HT-29 (cell line): ENCODE data around the gene LIMA1. TPM values are rescaled to one million over a fixed set of nuclear protein-coding genes. Genes with fewer than 3 reads are reported as not detected.
"Not testable (repeated sequence)": the region's sequence is repeated elsewhere in the genome, so short reads cannot be mapped to it uniquely, and the experiment has no call there.

Experiments used
- DNase-seq: peaks from one replicate; pipeline ENCODE4 v3.0.0-alpha.2; 2015; ENCODE audit warnings: low spot score
- total RNA-seq: library from RNA; depleted of rRNA; stranded (reverse); fragments of >200 nt; shearing (Covaris generic); gene quantifications from 2 replicates; pipeline ENCODE4 v1.2.3, GENCODE V29; 2014

LIMA1 gene
- total RNA-seq, 1 experiment from 2014 or later: 81.4 TPM

DNA sequence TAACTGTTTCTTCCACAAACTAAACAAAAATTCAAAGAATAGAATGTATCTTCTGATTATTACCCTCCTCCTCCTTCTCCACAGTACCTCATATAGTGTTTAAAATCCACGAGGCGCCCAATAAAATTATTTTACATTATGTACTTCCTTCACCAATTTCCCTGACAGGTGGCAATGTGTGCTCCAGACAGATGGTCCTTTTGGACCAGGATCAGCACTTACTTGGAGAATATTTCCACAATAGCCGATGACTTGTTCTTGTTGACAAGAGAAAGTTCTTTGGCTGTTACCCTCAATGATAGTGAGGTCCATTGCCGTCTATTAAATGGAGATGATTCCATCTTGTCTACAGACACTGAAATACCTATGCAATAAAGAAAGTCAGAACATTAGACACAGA lies 34.9 kb downstream of the LIMA1 start:
- DNase-seq: no peak

DNA sequence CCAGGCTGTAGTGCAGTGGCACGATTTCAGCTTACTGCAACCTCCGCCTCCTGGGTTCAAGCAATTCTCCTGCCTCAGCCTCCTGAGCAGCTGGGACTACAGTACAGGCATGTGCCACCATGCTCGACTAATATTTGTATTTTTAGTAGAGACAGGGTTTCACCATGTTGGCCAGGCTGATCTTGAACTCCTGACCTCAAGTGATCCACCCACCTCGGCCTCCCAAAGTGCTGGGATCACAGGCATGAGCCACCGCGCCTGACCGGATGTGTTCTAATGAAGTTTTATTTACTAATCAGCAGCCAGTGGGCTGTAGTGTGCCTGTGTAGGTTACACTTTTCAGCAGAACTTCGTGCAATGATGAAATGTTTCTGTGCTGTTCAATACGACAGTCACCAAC lies 35.7 kb downstream of the LIMA1 start:
- DNase-seq: not testable (repeated sequence)

DNA sequence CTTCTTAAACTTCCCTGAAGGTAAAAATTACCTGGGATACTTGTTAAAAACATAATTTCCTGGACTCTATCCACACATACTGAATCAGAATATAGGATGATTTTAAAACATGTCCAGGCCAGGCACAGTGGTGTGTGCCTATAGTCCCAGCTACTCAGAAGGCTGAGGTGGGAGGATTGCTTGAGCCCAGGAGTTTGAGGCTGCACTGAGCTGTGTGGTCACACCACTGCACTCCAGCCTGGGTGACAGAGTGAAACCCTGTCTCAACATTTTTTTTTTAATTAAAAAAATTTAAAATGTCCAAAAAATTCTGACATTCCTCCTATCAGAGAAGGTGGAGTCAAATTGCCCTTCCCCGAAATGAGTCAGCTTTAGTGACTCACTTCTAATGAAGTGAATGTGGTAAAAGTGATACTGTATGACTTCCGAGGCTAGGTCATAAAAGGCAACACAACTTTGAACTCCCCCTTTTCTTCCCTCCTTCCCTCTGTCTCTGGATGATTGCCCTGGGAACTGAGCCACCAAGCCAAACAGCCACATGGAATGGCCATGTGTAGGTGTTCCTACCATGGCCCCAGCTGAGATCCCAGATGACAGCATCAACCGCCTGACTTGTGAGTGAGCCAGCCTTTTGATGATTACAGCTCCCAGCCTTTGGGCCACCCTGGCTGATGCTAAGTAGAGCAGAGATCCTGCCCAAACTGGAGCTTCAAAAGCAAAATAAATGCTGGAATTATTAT lies 36.3 kb downstream of the LIMA1 start:
- DNase-seq: peak; percentile 88

DNA sequence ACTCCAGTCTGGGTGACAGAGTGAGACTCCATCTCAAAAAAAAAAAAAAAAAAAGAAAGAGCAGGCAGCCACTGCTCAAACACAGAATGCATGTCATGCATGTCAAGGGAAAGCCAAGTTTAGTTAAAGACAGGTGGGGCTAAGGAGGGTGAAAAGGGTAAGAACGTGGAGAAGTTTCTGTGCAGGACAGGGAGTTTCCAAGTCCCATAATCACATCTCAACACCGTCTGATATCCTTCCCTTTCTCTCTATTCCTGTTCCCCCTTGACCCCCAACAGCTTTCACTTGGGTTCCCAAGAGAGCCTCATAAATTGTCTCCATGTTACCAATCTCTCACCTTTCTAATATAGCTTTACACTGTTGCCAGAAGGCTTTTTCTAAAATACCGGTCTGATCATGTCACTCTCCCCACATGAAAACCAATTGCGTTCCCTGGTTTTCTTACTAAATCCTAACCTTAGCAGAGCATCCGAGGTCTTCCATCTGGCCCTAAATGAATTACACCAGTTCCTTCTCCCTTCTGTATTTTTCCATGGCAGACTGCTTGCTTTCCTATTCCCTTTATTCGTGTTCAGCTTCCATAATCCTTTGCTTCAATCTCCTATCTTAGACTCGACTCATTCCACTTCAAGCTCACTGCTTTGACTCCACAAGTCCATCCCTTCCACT lies 37.0 kb downstream of the LIMA1 start:
- no peak for DNase-seq

DNA sequence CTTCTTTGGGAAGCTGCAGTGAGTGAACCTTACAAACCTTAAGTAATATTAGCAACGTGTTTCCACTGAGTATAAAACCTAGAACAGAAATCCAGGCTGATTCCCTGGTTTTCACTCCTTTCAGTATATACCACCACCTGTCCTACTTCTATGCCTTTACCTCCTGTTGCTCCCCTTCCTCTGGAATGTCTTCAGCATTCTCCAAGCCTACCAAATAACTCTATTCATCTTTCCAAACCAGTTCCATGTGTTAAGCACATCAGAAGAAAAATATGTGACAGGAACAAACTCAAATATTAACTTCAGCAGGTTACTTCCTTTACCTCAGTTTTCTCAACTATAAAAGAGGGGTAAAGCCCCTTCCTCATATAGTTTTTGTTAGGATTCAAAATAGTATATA lies 39.8 kb downstream of the LIMA1 start:
- DNase-seq: no peak

DNA sequence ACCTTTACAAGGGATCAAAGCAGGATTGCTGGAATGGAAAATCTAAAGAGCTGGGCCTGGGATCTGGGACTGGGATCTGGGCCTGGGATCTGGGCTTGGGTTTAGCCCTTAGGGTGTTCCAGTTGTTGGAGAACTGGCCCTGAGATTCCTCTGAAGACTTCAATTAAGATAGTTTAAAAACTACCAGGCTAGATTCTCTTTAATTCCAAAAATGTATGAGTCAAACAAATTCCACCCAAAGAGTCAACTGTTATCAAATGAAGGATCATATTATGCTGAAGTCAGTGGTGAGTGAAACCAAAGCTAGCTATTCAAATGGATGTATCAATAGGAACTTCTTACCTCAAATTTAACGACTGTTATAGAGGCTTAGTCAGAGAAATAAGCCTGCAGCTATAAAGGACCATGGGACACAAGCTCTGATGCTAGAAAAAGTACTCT lies 40.5 kb downstream of the LIMA1 start:
- no peak for DNase-seq

DNA sequence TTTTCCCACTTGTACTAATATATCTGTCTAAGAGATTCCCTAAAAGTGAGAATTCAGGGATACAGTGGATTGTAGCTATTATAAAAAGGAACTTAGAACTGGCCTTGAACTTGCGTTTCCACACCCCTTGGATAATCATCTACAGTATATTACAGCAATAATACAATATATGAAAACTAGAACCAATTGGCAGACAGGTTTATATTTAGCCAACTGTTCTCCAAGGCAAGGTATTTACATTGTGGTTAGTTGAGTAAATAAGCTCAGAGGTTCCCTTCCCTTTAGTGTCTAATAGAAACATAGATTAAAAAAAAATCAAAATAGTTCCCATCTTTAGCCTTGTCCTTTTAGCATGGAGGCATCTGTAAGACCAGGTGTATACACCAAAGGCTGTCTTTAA lies 42.1 kb downstream of the LIMA1 start:
- DNase-seq: peak; percentile 82

DNA sequence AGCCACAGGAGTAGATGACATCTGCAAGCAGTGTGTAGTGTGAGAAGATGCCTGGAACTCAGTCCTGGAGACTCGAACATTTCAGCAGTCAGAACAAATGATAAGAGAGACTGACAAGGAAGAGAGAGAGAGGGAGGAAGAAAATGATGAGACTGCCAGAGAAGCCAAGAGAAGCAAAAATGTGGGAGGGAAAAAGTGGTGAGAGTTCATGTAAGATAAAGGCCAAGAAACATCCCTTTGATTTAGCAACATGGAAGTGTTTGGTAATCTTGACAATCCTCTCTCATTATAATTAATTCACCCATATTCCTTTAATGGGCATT lies 42.6 kb downstream of the LIMA1 start:
- DNase-seq: no peak

DNA sequence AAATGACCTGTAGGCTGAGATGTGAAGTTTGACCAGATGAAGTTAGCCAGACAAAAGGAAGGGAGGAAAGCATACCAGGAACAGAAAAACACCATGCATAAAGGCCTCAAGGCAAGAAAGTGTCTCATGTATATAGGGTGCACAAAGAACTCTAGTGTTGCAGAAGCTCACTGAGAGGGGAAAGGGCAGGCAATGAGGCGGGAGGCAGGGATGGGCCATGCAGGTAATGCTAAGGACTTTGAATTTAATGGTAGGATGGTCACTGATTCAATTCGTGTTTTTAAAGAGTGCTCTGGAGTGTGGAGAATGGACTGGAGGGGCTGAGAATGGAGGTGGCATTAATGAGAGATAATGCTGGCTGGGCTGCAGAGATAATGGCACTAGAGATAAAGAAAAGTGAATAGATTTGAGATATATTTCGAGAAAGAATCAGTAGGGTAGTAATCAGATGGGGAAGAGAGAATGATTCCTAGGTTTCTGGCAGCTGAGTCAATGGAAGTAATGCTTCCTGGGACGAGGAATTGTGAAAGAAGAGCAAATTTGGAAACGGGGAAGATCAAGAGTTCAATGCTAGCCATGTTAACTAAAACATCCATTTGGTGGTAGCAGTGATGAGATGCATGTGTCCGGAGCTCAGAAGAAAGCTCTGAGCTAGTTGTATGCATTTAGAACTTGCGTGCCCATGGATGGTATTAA lies 43.1 kb downstream of the LIMA1 start:
- no peak for DNase-seq

DNA sequence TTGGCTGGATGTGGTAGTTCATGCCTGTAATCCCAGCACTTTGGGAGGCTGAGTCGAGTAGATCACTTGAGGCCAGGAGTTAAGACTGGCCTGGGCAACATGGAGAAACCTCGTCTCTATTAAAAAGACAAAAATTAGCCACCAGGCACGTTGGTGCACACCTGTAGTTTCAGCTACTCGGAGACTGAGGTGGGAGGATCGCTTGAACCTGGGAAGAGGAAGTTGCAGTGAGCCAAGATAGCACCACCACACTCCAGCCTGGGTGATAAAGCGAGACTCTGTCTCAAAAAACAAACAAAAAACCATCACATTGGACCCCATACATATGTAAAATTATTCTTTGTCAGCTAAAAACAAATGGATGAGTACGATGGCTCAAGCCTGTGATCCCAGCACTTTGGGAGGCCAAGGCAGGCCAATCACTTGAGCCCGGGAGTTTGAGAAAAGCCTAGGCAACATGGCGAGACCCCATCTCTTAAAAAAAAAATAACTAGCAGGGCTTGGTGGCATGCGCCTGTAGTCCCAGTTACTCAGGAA lies 43.9 kb downstream of the LIMA1 start:
- no peak for DNase-seq

DNA sequence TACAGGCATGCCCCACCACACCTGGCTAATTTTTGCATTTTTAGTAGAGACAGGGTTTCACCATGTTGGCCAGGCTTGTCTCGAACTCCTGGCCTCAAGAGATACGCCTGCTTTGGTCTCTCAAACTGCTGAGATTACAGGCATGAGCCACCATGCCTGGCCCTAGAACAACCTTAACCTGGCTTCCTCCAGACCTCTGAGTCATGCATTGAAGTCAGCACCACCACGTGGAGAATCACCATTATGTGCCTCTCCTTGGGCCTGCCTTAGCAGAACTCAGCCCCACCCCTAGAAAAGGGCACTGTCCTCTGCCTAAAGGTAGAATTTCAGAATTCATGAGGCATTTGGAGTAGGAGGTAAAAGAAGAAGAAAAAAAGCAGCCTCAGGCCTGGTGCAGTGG lies 49.0 kb downstream of the LIMA1 start:
- peak; percentile 57 for DNase-seq

DNA sequence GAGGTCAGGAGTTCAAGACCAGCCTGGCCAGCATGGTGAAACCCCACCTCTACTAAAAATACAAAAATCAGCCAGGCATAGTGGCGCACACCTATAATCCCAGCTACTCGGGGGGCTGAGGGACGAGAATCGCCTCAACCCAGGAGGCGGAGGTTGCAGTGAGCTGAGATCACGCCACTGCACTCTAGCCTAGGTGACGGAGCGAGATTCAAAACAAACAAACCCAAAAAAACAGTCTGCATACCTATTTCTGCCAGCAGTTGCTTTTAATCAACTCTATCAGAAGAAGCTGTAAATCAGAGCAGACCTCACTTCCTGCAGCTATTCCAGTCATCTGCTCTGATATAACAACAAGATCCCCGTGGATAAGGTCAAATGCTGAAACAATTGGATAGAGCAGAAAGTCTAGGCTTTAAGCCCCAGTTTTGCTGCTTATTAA lies 50.5 kb downstream of the LIMA1 start:
- no peak for DNase-seq

DNA sequence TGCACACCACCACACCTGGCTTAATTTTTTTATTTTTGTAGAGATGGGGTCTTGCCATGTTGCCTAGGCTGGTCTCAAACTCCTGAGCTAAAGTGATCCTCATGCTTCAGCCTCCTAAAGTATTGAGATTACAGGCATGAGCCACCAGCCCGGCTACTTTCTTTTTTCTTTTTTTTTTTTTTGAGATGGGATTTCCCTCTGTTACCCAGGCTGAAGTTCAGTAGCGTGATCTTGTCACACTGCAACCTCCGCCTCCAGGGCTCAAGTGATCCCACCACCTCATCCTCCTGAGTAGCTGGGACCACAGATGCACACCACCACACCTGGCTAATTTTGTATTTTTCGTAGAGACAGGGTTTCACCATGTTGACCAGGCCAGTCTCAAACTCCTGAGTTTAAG lies 51.1 kb downstream of the LIMA1 start:
- no peak for DNase-seq

DNA sequence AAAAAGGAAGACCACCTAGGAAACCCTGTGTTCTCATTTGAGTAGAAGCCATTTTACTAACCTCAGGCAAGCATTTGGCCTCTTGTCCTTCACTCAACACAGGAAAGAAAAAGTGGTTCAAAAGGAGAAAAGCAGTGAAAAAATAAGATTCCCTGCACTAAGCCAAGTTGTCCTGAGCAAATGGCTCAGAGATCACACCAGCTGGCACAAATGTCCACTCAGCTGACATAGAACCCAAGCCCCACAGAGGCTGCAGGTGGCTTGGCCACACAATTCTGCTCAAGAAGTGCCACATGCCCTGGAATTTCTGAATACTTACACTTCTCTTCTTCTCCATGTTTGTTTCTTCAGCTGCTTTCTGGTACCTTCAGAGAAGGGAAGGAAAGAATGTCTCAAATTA lies 52.0 kb downstream of the LIMA1 start:
- no peak for DNase-seq

DNA sequence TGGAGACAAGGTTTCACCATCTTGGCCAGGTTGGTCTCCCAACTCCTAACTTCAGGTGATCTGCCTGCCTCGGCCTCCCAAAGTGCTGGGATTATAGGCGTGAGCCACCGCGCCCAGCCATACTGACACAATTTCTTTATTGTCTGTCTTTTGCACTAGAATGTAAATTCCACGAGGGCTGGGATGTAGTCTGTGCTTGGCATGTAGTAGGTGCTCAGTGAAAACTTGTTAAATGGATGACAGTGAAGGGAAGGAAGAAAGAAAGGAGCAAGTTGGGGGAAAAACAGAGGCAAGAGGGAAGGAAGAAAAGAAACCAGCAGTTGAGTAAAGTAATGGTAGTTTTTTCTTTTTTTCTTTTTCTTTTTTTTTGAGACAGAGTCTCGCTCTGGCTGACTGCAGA lies 53.1 kb downstream of the LIMA1 start:
- DNase-seq: no peak

DNA sequence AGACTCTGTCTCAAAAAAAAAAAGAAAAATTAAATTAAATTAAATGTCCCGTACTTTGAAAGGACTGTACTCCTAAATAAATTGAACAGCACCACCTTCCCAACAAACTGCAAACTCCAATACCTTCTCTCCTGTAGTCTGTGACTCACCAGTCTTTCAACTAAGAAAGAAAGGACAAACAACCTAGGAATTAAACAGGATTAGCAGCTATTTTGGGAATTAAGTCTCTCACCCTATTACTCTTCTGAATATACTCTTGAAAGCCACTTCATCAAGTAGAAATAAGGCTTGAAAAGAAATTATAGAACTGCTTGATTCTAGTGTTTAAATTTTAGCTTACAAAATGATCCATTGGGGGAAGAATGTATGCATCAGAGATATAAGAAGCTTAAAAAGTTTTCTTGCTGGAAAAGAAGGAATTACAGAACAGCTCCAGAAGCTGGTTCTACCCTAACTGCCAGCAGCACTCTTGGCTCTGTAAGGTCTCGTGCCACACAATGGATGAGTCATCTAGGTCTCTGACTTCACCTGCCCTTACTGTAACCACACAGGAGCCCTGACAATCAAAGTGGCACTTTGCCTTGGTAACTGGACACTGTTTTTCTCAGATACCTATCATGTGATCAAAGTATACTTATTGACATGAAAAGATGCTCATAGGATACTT lies 59.2 kb downstream of the LIMA1 start:
- DNase-seq: peak; percentile 88

DNA sequence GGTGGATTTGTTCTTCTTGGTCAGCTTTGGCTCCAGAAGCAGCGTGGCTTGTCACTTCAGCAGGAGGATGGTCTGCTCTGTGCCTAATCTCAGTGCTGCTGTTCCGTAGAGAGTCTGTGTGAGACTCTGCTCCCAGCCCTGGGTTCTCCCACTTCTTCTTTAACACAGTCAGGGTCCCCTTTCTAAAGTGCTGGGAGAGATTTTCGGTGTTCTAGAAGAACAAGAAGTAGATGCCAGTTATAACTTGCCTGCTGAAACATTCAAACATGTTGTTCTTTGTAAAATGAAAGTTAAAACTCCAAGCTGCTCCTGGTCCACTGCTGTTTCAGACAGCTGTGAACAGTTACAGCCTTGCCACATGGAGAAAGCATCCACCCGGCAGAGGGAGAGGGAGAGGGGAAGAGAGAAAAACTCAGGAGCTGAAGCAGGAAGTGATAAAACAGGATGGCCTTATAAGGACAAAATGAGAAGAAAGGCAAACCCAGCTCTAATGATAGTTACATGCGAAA lies 61.0 kb downstream of the LIMA1 start:
- no peak for DNase-seq

DNA sequence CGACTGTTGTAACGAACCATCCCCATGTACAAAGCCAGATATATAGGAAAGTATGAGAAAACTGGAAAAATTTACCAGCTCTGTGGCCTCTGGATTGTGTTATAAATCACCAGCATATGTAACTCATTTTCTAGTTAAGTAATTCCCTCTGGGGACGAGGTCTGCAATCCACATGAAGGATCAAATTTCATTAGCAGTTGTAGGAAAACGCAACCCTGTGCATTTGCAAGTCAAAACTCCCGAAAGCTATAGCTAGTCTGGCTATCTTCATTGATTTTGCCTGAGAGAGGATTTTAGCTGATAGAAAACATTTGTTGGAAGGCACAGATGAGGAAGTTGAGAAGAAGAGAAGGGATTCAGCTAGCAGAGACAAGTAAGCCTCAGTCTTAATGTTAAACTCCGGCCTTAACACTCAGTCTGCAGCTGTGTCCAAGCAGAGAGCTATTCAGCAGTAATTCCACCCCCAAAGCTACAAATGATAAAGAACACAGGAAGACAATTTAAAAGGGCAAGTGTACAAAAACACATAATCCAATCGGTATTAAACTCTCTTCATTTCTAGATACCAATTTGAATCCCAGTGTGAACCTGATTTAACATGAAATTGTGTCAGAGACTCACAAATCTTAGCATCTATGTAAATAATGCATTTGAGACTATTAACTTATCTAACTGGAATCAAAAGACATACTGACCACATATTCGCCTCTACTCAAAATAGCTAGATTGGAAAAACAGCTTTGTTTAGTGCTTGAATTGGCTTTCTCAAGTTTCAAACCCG lies 61.9 kb downstream of the LIMA1 start:
- DNase-seq: no peak

DNA sequence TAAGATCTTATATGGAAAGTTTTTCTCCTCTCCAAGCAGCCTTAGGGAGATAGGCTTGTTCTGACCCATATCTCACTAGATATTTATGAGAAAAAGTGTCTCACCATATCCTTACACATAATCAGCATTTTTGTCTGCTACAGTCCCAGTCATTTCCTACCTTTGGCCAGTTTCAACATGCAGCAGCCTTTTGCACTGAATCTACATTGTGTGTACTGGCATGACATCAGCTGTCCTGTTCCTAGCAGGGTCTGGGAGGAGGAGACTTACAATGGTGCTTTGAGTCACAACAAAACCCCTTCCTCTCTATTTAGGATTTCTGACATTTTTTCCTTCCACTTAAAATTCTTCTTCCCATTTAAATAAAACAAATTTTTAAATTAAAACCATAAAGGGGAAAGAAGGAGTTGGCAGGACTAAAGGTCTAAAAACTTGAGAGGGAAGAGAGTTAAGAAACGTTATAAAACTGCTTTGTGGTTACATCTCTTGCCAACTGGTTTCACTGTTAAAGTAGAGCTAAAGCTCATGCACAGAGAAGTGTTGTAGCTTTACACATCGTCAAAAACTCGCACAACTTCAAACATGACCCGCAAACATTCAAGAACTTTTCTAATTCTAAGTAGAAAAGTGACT lies 62.8 kb downstream of the LIMA1 start:
- DNase-seq: no peak

DNA sequence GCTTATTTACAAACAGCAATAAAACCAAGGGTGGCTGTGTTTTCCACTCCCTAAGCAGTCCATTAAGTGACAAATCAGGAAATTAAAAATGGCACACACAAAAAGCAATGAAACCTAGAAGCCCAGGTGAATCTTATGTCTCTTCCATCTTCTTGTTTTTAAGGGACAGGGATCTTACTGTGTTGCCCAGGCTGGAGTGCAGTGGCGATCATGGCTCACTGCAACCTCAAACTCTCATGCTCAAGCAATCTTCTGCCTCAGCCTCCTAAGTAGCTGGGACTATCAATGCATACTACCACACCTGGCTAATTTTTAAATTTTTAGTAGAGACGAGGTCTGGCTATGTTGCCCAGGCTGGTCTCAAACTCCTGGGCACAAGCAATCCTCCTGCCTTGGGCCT lies 63.8 kb downstream of the LIMA1 start:
- DNase-seq: no peak

DNA sequence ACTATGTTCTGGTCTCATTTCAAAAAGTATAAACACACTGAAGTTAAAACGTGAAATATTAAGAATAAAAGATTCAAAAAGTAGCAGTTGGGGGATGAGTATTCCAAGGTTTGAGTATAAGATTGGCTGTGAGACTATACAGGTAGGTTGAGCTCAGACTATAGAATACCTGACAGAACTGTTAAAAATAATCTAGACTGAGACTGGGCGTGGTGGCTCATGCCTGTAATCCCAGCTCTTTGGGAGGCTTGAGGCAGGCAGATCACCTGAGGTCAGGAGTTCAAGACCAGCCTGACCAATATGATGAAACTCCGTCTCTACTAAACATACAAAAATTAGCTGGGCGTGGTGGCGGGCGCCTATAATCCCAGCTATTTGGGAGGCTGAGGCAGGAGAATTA lies 64.3 kb downstream of the LIMA1 start:
- DNase-seq: not testable (repeated sequence)
